Skeletal muscle satellite cell (primary cell): ENCODE results near the gene RPL4.
A peak's percentile ranks its signal among the peaks of the same experiment; 100 is the strongest.
"Not testable (repeated sequence)": the region's sequence is repeated elsewhere in the genome, so short reads cannot be mapped to it uniquely, and the experiment has no call there.

Experiments used
- H3K27me3 ChIP-seq: 2 replicates; pipeline ENCODE4 v1.7.0; 2013; ENCODE audit warnings: low read length; ENCODE audit not compliant: control insufficient read depth, insufficient read depth
- H3K36me3 ChIP-seq: 2 replicates; pipeline ENCODE4 v1.7.0; 2013; ENCODE audit warnings: mild to moderate bottlenecking, control low read depth, low read length; ENCODE audit not compliant: insufficient read depth
- H3K4me1 ChIP-seq: 2 replicates; pipeline ENCODE4 v1.7.0; 2013; ENCODE audit warnings: low read length; ENCODE audit not compliant: control insufficient read depth, insufficient read depth
- H3K4me2 ChIP-seq: 2 replicates; pipeline ENCODE4 v1.7.0; 2013; ENCODE audit warnings: mild to moderate bottlenecking, low read length
- H3K4me3 ChIP-seq: 2 replicates; pipeline ENCODE4 v1.7.0; 2013; ENCODE audit warnings: low read length
- H3K9ac ChIP-seq: 2 replicates; pipeline ENCODE4 v1.7.0; 2013; ENCODE audit warnings: mild to moderate bottlenecking, low read depth, low read length, moderate library complexity
- H3K9me3 ChIP-seq: replicated peaks from 2 replicates; pipeline ENCODE4 v1.7.0; 2013; ENCODE audit warnings: mild to moderate bottlenecking, control low read depth, low read length

The RPL4 gene

GRCh38 chr15:66503780-66504562, 684 bp downstream of the RPL4 start:
- no peaks in the 10 kb centered on the region for H3K27me3 ChIP-seq
- peaks cover 13% of the 10 kb centered on the region for H3K4me1 ChIP-seq
- H3K9ac ChIP-seq: peak overlapping the region; percentile 98
- H3K4me3 ChIP-seq: peak overlapping the region; percentile 96
- H3K36me3 ChIP-seq: peaks cover 53% of the 10 kb centered on the region
- H3K4me2 ChIP-seq: peak overlapping the region; percentile 82
- H3K9me3 ChIP-seq: no peaks in the 10 kb centered on the region

GRCh38 chr15:66503041-66503648, 1.5 kb downstream of the RPL4 start:
- H3K4me3 ChIP-seq: peak overlapping the region; percentile 96
- peaks cover 62% of the 10 kb centered on the region for H3K36me3 ChIP-seq
- peak overlapping the region; percentile 98 for H3K9ac ChIP-seq
- H3K4me1 ChIP-seq: peaks cover 13% of the 10 kb centered on the region
- H3K27me3 ChIP-seq, H3K9me3 ChIP-seq: not testable (repeated sequence)
- H3K4me2 ChIP-seq: peak overlapping the region; percentile 82

GRCh38 chr15:66502491-66502890, 2.2 kb downstream of the RPL4 start:
- peak overlapping the region; percentile 96 for H3K4me3 ChIP-seq
- peak overlapping the region; percentile 82 for H3K4me2 ChIP-seq
- H3K27me3 ChIP-seq: no peaks in the 10 kb centered on the region
- no peaks in the 10 kb centered on the region for H3K9me3 ChIP-seq
- peaks cover 66% of the 10 kb centered on the region for H3K36me3 ChIP-seq
- H3K9ac ChIP-seq: peak overlapping the region; percentile 98
- H3K4me1 ChIP-seq: peaks cover 13% of the 10 kb centered on the region

GRCh38 chr15:66500346-66500745, 4.3 kb downstream of the RPL4 start:
- peaks cover 72% of the 10 kb centered on the region for H3K36me3 ChIP-seq
- peaks cover 19% of the 10 kb centered on the region for H3K4me1 ChIP-seq
- H3K27me3 ChIP-seq, H3K9me3 ChIP-seq, H3K4me3 ChIP-seq, H3K9ac ChIP-seq, H3K4me2 ChIP-seq: not testable (repeated sequence)

GRCh38 chr15:66498501-66499386, 5.9 kb downstream of the RPL4 start:
- Histone ChIP-seq H3K36me3 (peaks cover 72% of the 10 kb centered on the region), H3K27me3 (no peaks in the 10 kb centered on the region), H3K4me3 (no peak overlapping the region)

GRCh38 chr15:66497502-66498455, 6.9 kb downstream of the RPL4 start, which contains the start of gene SNAPC5:
Gene SNAPC5, minus strand, starts transcription at chr15:66497762. Its CDS starts 31 bp downstream, at chr15:66497731.
- H3K4me3 ChIP-seq: peak within 1 kb of the TSS; percentile 78
- no peaks in the 10 kb centered on the region for H3K27me3 ChIP-seq
- peak within 1 kb of the TSS; percentile 89 for H3K9ac ChIP-seq
- peaks cover 18% of the 10 kb centered on the region for H3K4me1 ChIP-seq
- no peaks in the 10 kb centered on the region for H3K9me3 ChIP-seq
- peaks cover 69% of the 10 kb centered on the region for H3K36me3 ChIP-seq
- peak within 1 kb of the TSS; percentile 95 for H3K4me2 ChIP-seq

More at GRCh38 chr15:66498501-66499386, 5.9 kb downstream of the RPL4 start:
- no peak overlapping the region for H3K4me2 ChIP-seq
- no peaks in the 10 kb centered on the region for H3K9me3 ChIP-seq
- H3K4me1 ChIP-seq: peaks cover 19% of the 10 kb centered on the region
- peak overlapping the region; percentile 0 for H3K9ac ChIP-seq

GRCh38 chr15:66496951-66497501, 7.6 kb downstream of the RPL4 start:
- peak overlapping the region; percentile 78 for H3K4me3 ChIP-seq
- H3K4me1 ChIP-seq: peaks cover 12% of the 10 kb centered on the region
- peak overlapping the region; percentile 89 for H3K9ac ChIP-seq
- H3K9me3 ChIP-seq: no peaks in the 10 kb centered on the region
- peak overlapping the region; percentile 95 for H3K4me2 ChIP-seq
- no peaks in the 10 kb centered on the region for H3K27me3 ChIP-seq
- peaks cover 68% of the 10 kb centered on the region for H3K36me3 ChIP-seq

- no peaks in the 10 kb centered on the region for H3K9me3 ChIP-seq
- no peaks in the 10 kb centered on the region for H3K27me3 ChIP-seq
- no peak overlapping the region for H3K4me2 ChIP-seq
- H3K9ac ChIP-seq: no peak overlapping the region
- H3K4me3 ChIP-seq: no peak overlapping the region
- H3K36me3 ChIP-seq: peaks cover 65% of the 10 kb centered on the region
- H3K4me1 ChIP-seq: peaks cover 5% of the 10 kb centered on the region
These were observed 10.4 kb downstream of the RPL4 start for GRCh38 chr15:66494262-66494661.

- peaks cover 66% of the 10 kb centered on the region for H3K36me3 ChIP-seq
- peaks cover under 1% of the 10 kb centered on the region for H3K4me1 ChIP-seq
- no peak overlapping the region for H3K4me2 ChIP-seq
- no peak overlapping the region for H3K4me3 ChIP-seq
- no peaks in the 10 kb centered on the region for H3K9me3 ChIP-seq
- no peak overlapping the region for H3K9ac ChIP-seq
- H3K27me3 ChIP-seq: no peaks in the 10 kb centered on the region
These were observed 12.8 kb downstream of the RPL4 start for GRCh38 chr15:66491846-66492245.

- H3K27me3 ChIP-seq: no peaks in the 10 kb centered on the region
- H3K9me3 ChIP-seq: no peaks in the 10 kb centered on the region
- H3K9ac ChIP-seq: no peak overlapping the region
- no peak overlapping the region for H3K4me2 ChIP-seq
- H3K36me3 ChIP-seq: peaks cover 82% of the 10 kb centered on the region
- no peaks in the 10 kb centered on the region for H3K4me1 ChIP-seq
- no peak overlapping the region for H3K4me3 ChIP-seq
These were observed 15.4 kb downstream of the RPL4 start for GRCh38 chr15:66489179-66489791.
